BLaER1 treated with 17β-estradiol and CSF1 and Interleukin-3, amounts not matched to agents 10 nM and 100 nM (cell line): ENCODE results near the gene MPPED2.

ENCODE experiments used
- H3K27ac ChIP-seq, 11 experiments: shearing (Covaris generic); formaldehyde crosslinking; 2 replicates each; pipeline ENCODE4 v1.8.1; 2022
- H3K27me3 ChIP-seq, 11 experiments: shearing (Covaris generic); formaldehyde crosslinking; 2 replicates each; pipeline ENCODE4 v1.8.1; 2022
- H3K36me3 ChIP-seq, 11 experiments: shearing (Covaris generic); formaldehyde crosslinking; 2 replicates each; pipeline ENCODE4 v1.8.1; 2022
- H3K4me1 ChIP-seq, 10 experiments: shearing (Covaris generic); formaldehyde crosslinking; 2 replicates each; pipeline ENCODE4 v1.8.1; 2022
- H3K4me2 ChIP-seq, 11 experiments: shearing (Covaris generic); formaldehyde crosslinking; 2 replicates each; pipeline ENCODE4 v1.8.1; 2022
- H3K4me3 ChIP-seq, 10 experiments: shearing (Covaris generic); formaldehyde crosslinking; 2 replicates each; pipeline ENCODE4 v1.8.1; 2022
- H3K9ac ChIP-seq, 11 experiments: shearing (Covaris generic); formaldehyde crosslinking; 2 replicates each; pipeline ENCODE4 v1.8.1; 2022
- H3K9me3 ChIP-seq, 11 experiments: shearing (Covaris generic); formaldehyde crosslinking; replicated peaks in 1 of 11; 2 replicates each; pipeline ENCODE4 v1.8.1; 2022
- H4K20me1 ChIP-seq, 11 experiments: shearing (Covaris generic); formaldehyde crosslinking; 2 replicates each; pipeline ENCODE4 v1.8.1; 2022
- Cebpa-rat ChIP-seq, 11 experiments: shearing (Covaris generic); IDR thresholded peaks; 2 replicates each; pipeline ENCODE4 v1.8.1; 2022

MPPED2 gene

GRCh38 chr11:30505603-30506002 is 80.5 kb downstream of the MPPED2 start:
- no peaks in the 10 kb centered on the region; a peak in 1 of 22 replicates for H4K20me1 ChIP-seq
- TF ChIP-seq Cebpa-rat (IDR thresholded peaks at IDR 0.05) = no peak
- no peaks in the 10 kb centered on the region for H3K27me3 ChIP-seq

GRCh38 chr11:30504468-30504867 is 81.7 kb downstream of the MPPED2 start:
- no peak overlapping the region for H3K4me2 ChIP-seq
- no peaks in the 10 kb centered on the region for H3K27me3 ChIP-seq
- no peak overlapping the region for H3K27ac ChIP-seq
- peaks cover 0 to 3% (median 0%) of the 10 kb centered on the region in 11 experiments; a peak in 1 of 22 replicates for H3K36me3 ChIP-seq
- H3K4me3 ChIP-seq = no peak overlapping the region
- peaks cover 0 to 9% (median 5%) of the 10 kb centered on the region in 10 experiments; a peak in 10 of 20 replicates for H3K4me1 ChIP-seq
- TF ChIP-seq Cebpa-rat (IDR thresholded peaks at IDR 0.05) = no peak
- no peak overlapping the region for H3K9ac ChIP-seq
- H3K9me3 ChIP-seq = no peaks in the 10 kb centered on the region
- no peaks in the 10 kb centered on the region; a peak in 1 of 22 replicates for H4K20me1 ChIP-seq

More at GRCh38 chr11:30505603-30506002, 80.5 kb downstream of the MPPED2 start:
- peaks cover 0 to 10% (median 5%) of the 10 kb centered on the region in 10 experiments; a peak in 11 of 20 replicates for H3K4me1 ChIP-seq
- H3K9ac ChIP-seq = no peak overlapping the region
- no peaks in the 10 kb centered on the region for H3K9me3 ChIP-seq
- peaks cover 0 to 3% (median 0%) of the 10 kb centered on the region in 11 experiments; a peak in 1 of 22 replicates for H3K36me3 ChIP-seq
- H3K4me2 ChIP-seq = no peak overlapping the region
- H3K4me3 ChIP-seq = no peak overlapping the region
- H3K27ac ChIP-seq = no peak overlapping the region

- no peak overlapping the region for H3K9ac ChIP-seq
- no peaks in the 10 kb centered on the region for H3K9me3 ChIP-seq
- H3K36me3 ChIP-seq = peaks cover 0 to 3% (median 0%) of the 10 kb centered on the region in 11 experiments; a peak in 1 of 22 replicates
- H3K27ac ChIP-seq = no peak overlapping the region
- no peak overlapping the region for H3K4me3 ChIP-seq
- no peak for TF ChIP-seq Cebpa-rat (IDR thresholded peaks at IDR 0.05)
- no peaks in the 10 kb centered on the region; a peak in 1 of 22 replicates for H4K20me1 ChIP-seq
- no peaks in the 10 kb centered on the region for H3K27me3 ChIP-seq
- H3K4me2 ChIP-seq = no peak overlapping the region
- peaks cover 0 to 9% (median 5%) of the 10 kb centered on the region in 10 experiments; a peak in 10 of 20 replicates for H3K4me1 ChIP-seq
These were observed 83.0 kb downstream of the MPPED2 start for GRCh38 chr11:30503156-30503555.

GRCh38 chr11:30502305-30502704 is 83.8 kb downstream of the MPPED2 start:
- Histone ChIP-seq H4K20me1 (no peaks in the 10 kb centered on the region; a peak in 1 of 22 replicates), H3K4me2 (peak overlapping the region in 5 of 11 experiments; percentile 5 to 34 (median 20); a peak in 2 of 22 replicates), H3K27me3 (no peaks in the 10 kb centered on the region), H3K4me1 (peaks cover 0 to 9% (median 5%) of the 10 kb centered on the region in 10 experiments; a peak in 10 of 20 replicates), H3K4me3 (no peak overlapping the region), H3K9ac (no peak overlapping the region), H3K9me3 (no peaks in the 10 kb centered on the region), H3K27ac (no peak overlapping the region), H3K36me3 (peaks cover 0 to 3% (median 0%) of the 10 kb centered on the region in 11 experiments; a peak in 1 of 22 replicates)
- no peak for TF ChIP-seq Cebpa-rat (IDR thresholded peaks at IDR 0.05)

- Histone ChIP-seq H3K27ac (no peak overlapping the region), H3K4me3 (no peak overlapping the region), H3K4me1 (peaks cover 0 to 9% (median 5%) of the 10 kb centered on the region in 10 experiments; a peak in 10 of 20 replicates), H3K9me3 (no peaks in the 10 kb centered on the region), H4K20me1 (no peaks in the 10 kb centered on the region; a peak in 1 of 22 replicates), H3K27me3 (no peaks in the 10 kb centered on the region), H3K9ac (no peak overlapping the region), H3K36me3 (peaks cover 0 to 3% (median 0%) of the 10 kb centered on the region in 11 experiments; a peak in 1 of 22 replicates), H3K4me2 (peak overlapping the region in 6 of 11 experiments; percentile 5 to 34 (median 18); a peak in 3 of 22 replicates)
- TF ChIP-seq Cebpa-rat (IDR thresholded peaks at IDR 0.05) = no peak
These were observed 84.4 kb downstream of the MPPED2 start for GRCh38 chr11:30501744-30502143.

GRCh38 chr11:30499940-30500339 is 86.2 kb downstream of the MPPED2 start:
- peaks cover 0 to 9% (median 5%) of the 10 kb centered on the region in 10 experiments; a peak in 11 of 20 replicates for H3K4me1 ChIP-seq
- TF ChIP-seq Cebpa-rat (IDR thresholded peaks at IDR 0.05) = no peak
- H3K36me3 ChIP-seq = peaks cover 0 to 3% (median 0%) of the 10 kb centered on the region in 11 experiments; a peak in 2 of 22 replicates
- no peak overlapping the region for H3K27ac ChIP-seq
- H4K20me1 ChIP-seq = no peaks in the 10 kb centered on the region; a peak in 1 of 22 replicates
- H3K4me2 ChIP-seq = no peak overlapping the region
- H3K9me3 ChIP-seq = no peaks in the 10 kb centered on the region
- no peak overlapping the region for H3K9ac ChIP-seq
- H3K27me3 ChIP-seq = no peaks in the 10 kb centered on the region
- no peak overlapping the region for H3K4me3 ChIP-seq

GRCh38 chr11:30497600-30497999 is 88.6 kb downstream of the MPPED2 start:
- Histone ChIP-seq H3K4me1 (peaks cover 0 to 9% (median 5%) of the 10 kb centered on the region in 10 experiments; a peak in 11 of 20 replicates), H4K20me1 (no peaks in the 10 kb centered on the region), H3K9ac (no peak overlapping the region), H3K36me3 (peaks cover 0 to 11% (median 0%) of the 10 kb centered on the region in 11 experiments; a peak in 3 of 22 replicates), H3K4me2 (no peak overlapping the region), H3K4me3 (no peak overlapping the region), H3K27ac (no peak overlapping the region), H3K27me3 (no peaks in the 10 kb centered on the region), H3K9me3 (no peaks in the 10 kb centered on the region)
- TF ChIP-seq Cebpa-rat (IDR thresholded peaks at IDR 0.05) = no peak

- H3K27ac ChIP-seq = no peak overlapping the region
These were observed 89.2 kb downstream of the MPPED2 start for GRCh38 chr11:30496935-30497334.

GRCh38 chr11:30495437-30495836 is 90.7 kb downstream of the MPPED2 start:
- no peak for TF ChIP-seq Cebpa-rat (IDR thresholded peaks at IDR 0.05)
- no peak overlapping the region for H3K27ac ChIP-seq
- no peak overlapping the region for H3K4me2 ChIP-seq
- no peak overlapping the region for H3K4me3 ChIP-seq
- peaks cover 0 to 10% (median 0%) of the 10 kb centered on the region in 10 experiments; a peak in 5 of 20 replicates for H3K4me1 ChIP-seq
- peaks cover 0 to 11% (median 0%) of the 10 kb centered on the region in 11 experiments; a peak in 2 of 22 replicates for H3K36me3 ChIP-seq
- no peak overlapping the region for H3K9ac ChIP-seq
- H3K27me3 ChIP-seq = no peaks in the 10 kb centered on the region
- no peaks in the 10 kb centered on the region for H4K20me1 ChIP-seq
- H3K9me3 ChIP-seq = no peaks in the 10 kb centered on the region

More at GRCh38 chr11:30496935-30497334, 89.2 kb downstream of the MPPED2 start:
- H4K20me1 ChIP-seq = no peaks in the 10 kb centered on the region
- H3K36me3 ChIP-seq = peaks cover 0 to 11% (median 0%) of the 10 kb centered on the region in 11 experiments; a peak in 3 of 22 replicates
- TF ChIP-seq Cebpa-rat (IDR thresholded peaks at IDR 0.05) = no peak
- H3K9ac ChIP-seq = no peak overlapping the region
- H3K9me3 ChIP-seq = no peaks in the 10 kb centered on the region
- H3K4me1 ChIP-seq = peaks cover 0 to 7% (median 3%) of the 10 kb centered on the region in 10 experiments; a peak in 11 of 20 replicates
- no peak overlapping the region for H3K4me2 ChIP-seq
- H3K27me3 ChIP-seq = no peaks in the 10 kb centered on the region
- H3K4me3 ChIP-seq = no peak overlapping the region
